ENCODE results near the gene AMHR2. TPM values are rescaled to one million over a fixed set of nuclear protein-coding genes. Genes with fewer than 3 reads are reported as not detected.

AMHR2 gene
- total and polyA plus RNA-seq, 2 of the 4 experiments (the other 2 are of a cell fraction) = not detected

DNA sequence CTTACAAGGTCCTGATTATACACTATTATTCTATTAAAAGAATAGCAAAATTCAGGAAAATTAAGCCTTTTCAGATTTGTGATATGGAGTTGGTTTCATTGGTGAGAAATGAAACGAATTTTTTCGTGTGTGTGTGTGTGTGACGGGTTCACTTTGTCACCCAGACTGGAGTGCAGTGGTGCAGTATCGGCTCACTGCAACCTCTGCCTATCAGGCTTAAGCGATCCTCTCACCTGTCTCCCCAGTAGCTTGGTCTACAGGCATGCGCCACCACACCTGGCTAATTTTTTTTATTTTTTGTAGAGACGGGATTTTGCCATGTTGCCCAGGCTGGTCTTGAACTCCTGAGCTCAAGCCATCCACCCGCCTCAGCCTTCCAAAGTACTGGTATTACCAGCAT lies 37.9 kb downstream of the AMHR2 start:
- WGBS, 2 experiments (ENCODE audit: extremely low coverage in 2 of 2, insufficient read length in 1 of 2) = 83% methylated on average over 2 of the region's 8 CpGs; no CpG with 5 or more reads in 1 of the 2 experiments
- no peak overlapping the region for H3K4me2 ChIP-seq (ENCODE audit: low read depth, low read length)
- H2AK5ac ChIP-seq (ENCODE audit: low read depth, low read length) = no peak overlapping the region
- H3K4me3 ChIP-seq (ENCODE audit: insufficient read depth, low read depth, low read length) = no peak overlapping the region
- peaks cover 48 to 81% of the 10 kb centered on the region in 2 experiments for H3K79me1 ChIP-seq (ENCODE audit: low read depth in 1 of 2, low read length in 2 of 2)
- ATAC-seq (ENCODE audit: low read depth) (no peak), DNase-seq (no peak)
- H3K56ac ChIP-seq (ENCODE audit: extremely low read depth, insufficient read depth, low read length) = no peak overlapping the region
- ChIA-PET CTCF (no interaction called here), POLR2A (ENCODE audit: unreplicated experiment) (interaction anchor here (0.6 kb wide), 1 partner anchor 566 kb away, joined by 7 read pairs; no protein-coding TSS in a partner anchor)
- intact Hi-C loops (cut with micrococcal nuclease) = no loop called here
- no peak overlapping the region for H2AK9ac ChIP-seq (replicated peaks; ENCODE audit: low read depth, low read length, poor library complexity)
- no peak overlapping the region for H4K5ac ChIP-seq (ENCODE audit: low read depth, low read length)
- no peak overlapping the region for H3K27ac ChIP-seq (ENCODE audit: insufficient read depth, low read length)
- in situ Hi-C loops (cut with MboI; ENCODE audit: low sequenced_read_pairs) = no loop called here
- H3K18ac ChIP-seq (ENCODE audit: low read depth, low read length) = no peak overlapping the region
- H2BK15ac ChIP-seq (ENCODE audit: low read depth, low read length) = no peak overlapping the region
- H3K36me3 ChIP-seq (ENCODE audit: control insufficient read depth, insufficient read depth, low read length) = peaks cover 83% of the 10 kb centered on the region
- no peaks in the 10 kb centered on the region for H3K9me3 ChIP-seq (ENCODE audit: control insufficient read depth, insufficient read depth, low read length)
- H3K23ac ChIP-seq (ENCODE audit: low read depth, low read length) = no peak overlapping the region
- no peak overlapping the region for H4K91ac ChIP-seq (ENCODE audit: insufficient read depth, low read depth, low read length)
- no peak overlapping the region for H2BK5ac ChIP-seq (ENCODE audit: low read depth, low read length, poor library complexity, severe bottlenecking)
- no TSS peak for BruUV-seq (replicated peaks)
- peaks cover 96% of the 10 kb centered on the region for H4K20me1 ChIP-seq (ENCODE audit: insufficient read depth, low read length)
- dilution Hi-C loops (cut with HindIII; ENCODE audit: low sequenced_read_pairs, unreplicated experiment) = no loop called here
- H3K27me3 ChIP-seq (ENCODE audit: control insufficient read depth, insufficient read depth, low read length) = no peaks in the 10 kb centered on the region
- H2BK20ac ChIP-seq (ENCODE audit: low read depth, low read length) = no peak overlapping the region
- H3K9me1 ChIP-seq (ENCODE audit: insufficient read depth, low read length) = no peaks in the 10 kb centered on the region
- peaks cover 8% of the 10 kb centered on the region for H3K4me1 ChIP-seq (ENCODE audit: control insufficient read depth, insufficient read depth, low read length)
- H3K9ac ChIP-seq (ENCODE audit: low read depth, low read length) = no peak overlapping the region
- H2BK120ac ChIP-seq (ENCODE audit: low read depth, low read length) = no peak overlapping the region
- no peak overlapping the region for H3K4ac ChIP-seq (ENCODE audit: low read depth, low read length)
- no peak for TF ChIP-seq CHD1 (IDR thresholded peaks at IDR 0.05; ENCODE audit: low read depth, low read length)
- no peak for TF ChIP-seq FOS (IDR thresholded peaks at IDR 0.05; ENCODE audit: low read depth, low read length)
- TF ChIP-seq RAD21 (IDR thresholded peaks at IDR 0.05; ENCODE audit: low read length) = no peak
- TF ChIP-seq BHLHE40 (IDR thresholded peaks at IDR 0.05; ENCODE audit: low read depth, low read length) = no peak
- no peak for TF ChIP-seq MAZ (IDR thresholded peaks at IDR 0.05; ENCODE audit: borderline replicate concordance, low read depth, low read length)
- TF ChIP-seq, protein P1, sequence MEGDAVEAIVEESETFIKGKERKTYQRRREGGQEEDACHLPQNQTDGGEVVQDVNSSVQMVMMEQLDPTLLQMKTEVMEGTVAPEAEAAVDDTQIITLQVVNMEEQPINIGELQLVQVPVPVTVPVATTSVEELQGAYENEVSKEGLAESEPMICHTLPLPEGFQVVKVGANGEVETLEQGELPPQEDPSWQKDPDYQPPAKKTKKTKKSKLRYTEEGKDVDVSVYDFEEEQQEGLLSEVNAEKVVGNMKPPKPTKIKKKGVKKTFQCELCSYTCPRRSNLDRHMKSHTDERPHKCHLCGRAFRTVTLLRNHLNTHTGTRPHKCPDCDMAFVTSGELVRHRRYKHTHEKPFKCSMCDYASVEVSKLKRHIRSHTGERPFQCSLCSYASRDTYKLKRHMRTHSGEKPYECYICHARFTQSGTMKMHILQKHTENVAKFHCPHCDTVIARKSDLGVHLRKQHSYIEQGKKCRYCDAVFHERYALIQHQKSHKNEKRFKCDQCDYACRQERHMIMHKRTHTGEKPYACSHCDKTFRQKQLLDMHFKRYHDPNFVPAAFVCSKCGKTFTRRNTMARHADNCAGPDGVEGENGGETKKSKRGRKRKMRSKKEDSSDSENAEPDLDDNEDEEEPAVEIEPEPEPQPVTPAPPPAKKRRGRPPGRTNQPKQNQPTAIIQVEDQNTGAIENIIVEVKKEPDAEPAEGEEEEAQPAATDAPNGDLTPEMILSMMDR (conservative IDR thresholded peaks at IDR 0.05; ENCODE audit: low read depth, low read length) = no peak
- TF ChIP-seq SMC3 (IDR thresholded peaks at IDR 0.05; ENCODE audit: low read depth, low read length) = no peak
- TF ChIP-seq, protein P2, sequence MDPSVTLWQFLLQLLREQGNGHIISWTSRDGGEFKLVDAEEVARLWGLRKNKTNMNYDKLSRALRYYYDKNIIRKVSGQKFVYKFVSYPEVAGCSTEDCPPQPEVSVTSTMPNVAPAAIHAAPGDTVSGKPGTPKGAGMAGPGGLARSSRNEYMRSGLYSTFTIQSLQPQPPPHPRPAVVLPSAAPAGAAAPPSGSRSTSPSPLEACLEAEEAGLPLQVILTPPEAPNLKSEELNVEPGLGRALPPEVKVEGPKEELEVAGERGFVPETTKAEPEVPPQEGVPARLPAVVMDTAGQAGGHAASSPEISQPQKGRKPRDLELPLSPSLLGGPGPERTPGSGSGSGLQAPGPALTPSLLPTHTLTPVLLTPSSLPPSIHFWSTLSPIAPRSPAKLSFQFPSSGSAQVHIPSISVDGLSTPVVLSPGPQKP (IDR thresholded peaks at IDR 0.05; ENCODE audit: borderline replicate concordance, low read depth, low read length) = no peak
- TF ChIP-seq CEBPB (IDR thresholded peaks at IDR 0.05; ENCODE audit: low read depth, low read length) = no peak
- no peak for TF ChIP-seq RCOR1 (IDR thresholded peaks at IDR 0.05; ENCODE audit: insufficient replicate concordance, low read length)
- TF ChIP-seq POLR2A (IDR thresholded peaks at IDR 0.05; ENCODE audit: low read depth, low read length) = no peak
- no peak for TF ChIP-seq NFE2L2 (IDR thresholded peaks at IDR 0.05; ENCODE audit: low read depth, low read length)
- no peak for TF ChIP-seq MXI1 (IDR thresholded peaks at IDR 0.05; ENCODE audit: borderline replicate concordance, low read depth, low read length)
- TF ChIP-seq, protein P3, sequence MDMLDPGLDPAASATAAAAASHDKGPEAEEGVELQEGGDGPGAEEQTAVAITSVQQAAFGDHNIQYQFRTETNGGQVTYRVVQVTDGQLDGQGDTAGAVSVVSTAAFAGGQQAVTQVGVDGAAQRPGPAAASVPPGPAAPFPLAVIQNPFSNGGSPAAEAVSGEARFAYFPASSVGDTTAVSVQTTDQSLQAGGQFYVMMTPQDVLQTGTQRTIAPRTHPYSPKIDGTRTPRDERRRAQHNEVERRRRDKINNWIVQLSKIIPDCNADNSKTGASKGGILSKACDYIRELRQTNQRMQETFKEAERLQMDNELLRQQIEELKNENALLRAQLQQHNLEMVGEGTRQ (IDR thresholded peaks at IDR 0.05; ENCODE audit: low read depth, low read length) = no peak
- no peak for TF ChIP-seq RFX5 (IDR thresholded peaks at IDR 0.05; ENCODE audit: low read depth, low read length)
- no peak for TF ChIP-seq MAFK (IDR thresholded peaks at IDR 0.05; ENCODE audit: low read depth, low read length)
- H4K8ac ChIP-seq (ENCODE audit: low read depth in 2 of 2, low read length in 2 of 2) = no peak overlapping the region
- H3K14ac ChIP-seq (replicated peaks; ENCODE audit: low read depth, low read length) = no peak overlapping the region
- H2AFZ ChIP-seq (replicated peaks; ENCODE audit: low read length, poor library complexity) = no peak overlapping the region

Data from IMR-90 (cell line).